Testis (tissue), 3 donors: ENCODE results near the gene SLC34A1. TPM values are rescaled to one million over a fixed set of nuclear protein-coding genes. Genes with fewer than 3 reads are reported as not detected.

ENCODE experiments used
- DNase-seq: peaks from one replicate; pipeline ENCODE4 v3.0.0-alpha.2; 2019
- H3K27ac ChIP-seq, 2 donors: fragments of 200-600 bp; sonication (generic); one replicate each; pipeline ENCODE4 v1.5.1; 2019
- H3K27me3 ChIP-seq: fragments of 200-600 bp; sonication (generic); one replicate; pipeline ENCODE4 v1.5.1; 2019
- H3K36me3 ChIP-seq: fragments of 200-600 bp; sonication (generic); one replicate; pipeline ENCODE4 v1.5.1; 2017; ENCODE audit warnings: low read depth; ENCODE audit errors: missing control alignments
- H3K4me1 ChIP-seq: fragments of 200-600 bp; sonication (generic); one replicate; pipeline ENCODE4 v1.5.1; 2019
- H3K4me3 ChIP-seq, 2 donors: fragments of 200-600 bp; sonication (generic); one replicate each; pipeline ENCODE4 v1.5.1; 2017 to 2019
- H3K9me3 ChIP-seq: fragments of 200-600 bp; sonication (generic); one replicate; pipeline ENCODE4 v1.5.1; 2017
- POLR2A ChIP-seq: fragments of 450-650 bp; IDR thresholded peaks from one replicate; pipeline ENCODE4 v1.6.1; 2017; ENCODE audit warnings: antibody characterized with exemption, mild to moderate bottlenecking, moderate library complexity
- WGBS, 2 donors: methylation state at CpG; one replicate each; pipeline ENCODE4 v1.1.5; 2018; 5-methylcytosine and 5-hydroxymethylcytosine counted together
- intact Hi-C: fragments of 100-400 bp; cut with DNase I; formaldehyde crosslinking; loops from one replicate; pipeline ENCODE4 v1.15.1; 2023; ENCODE audit warnings: low total_unique reads
- polyA plus RNA-seq: library from polyadenylated mRNA; stranded (reverse); fragments of 350-450 nt; fragmentation: Illumina TruSeq; extraction: RNeasy Lipid Tissue Mini Kit (QIAGEN cat#74804); gene quantifications from one replicate; pipeline ENCODE4 v1.2.3, GENCODE V29; 2014; ENCODE audit warnings: low read depth, low replicate concordance; ENCODE audit not compliant: insufficient read depth
- total RNA-seq, 2 donors: library from RNA; depleted of rRNA; stranded (reverse); fragments of >200 nt; gene quantifications; one replicate each; pipeline ENCODE4 v1.2.3, GENCODE V29; 2016
- TF ChIP-seq, protein P1 (sequence below), 3 experiments: fragments of 450-650 bp in 2 of 3; fragments of 200-600 bp in 1 of 3; sonication (generic) in 1 of 3; IDR thresholded peaks; one replicate each; pipeline ENCODE4 v1.5.1; 2016 to 2019; ENCODE audit warnings: antibody characterized with exemption in 3 of 3, mild to moderate bottlenecking in 2 of 3, moderate library complexity in 1 of 3

The SLC34A1 gene
- total and polyA plus RNA-seq, 3 donors from 2014 or later: 0.19 TPM; not detected in 2

DNA sequence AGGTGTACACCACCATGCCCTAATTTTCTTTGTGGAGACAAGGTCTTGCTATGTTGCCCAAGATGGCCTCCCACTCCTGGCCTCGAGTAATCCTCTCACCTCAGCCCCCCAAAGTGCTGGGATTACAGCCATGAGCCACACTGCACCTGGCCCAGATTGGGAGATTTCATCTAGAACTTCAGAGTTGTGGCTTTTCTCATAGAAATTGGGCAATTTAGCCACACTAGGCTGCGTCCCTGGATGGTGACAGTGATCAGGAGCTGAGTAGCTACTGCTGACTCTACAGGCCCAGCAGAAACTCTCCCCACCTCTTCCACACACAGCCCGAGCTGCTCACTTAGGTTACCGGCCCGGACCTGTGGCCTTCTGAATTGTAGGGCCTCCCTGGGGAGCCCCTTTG is 8.5 kb downstream of the SLC34A1 start:
- Histone ChIP-seq H3K27me3 (no peaks in the 10 kb centered on the region), H3K36me3 (no peaks in the 10 kb centered on the region), H3K4me1 (no peaks in the 10 kb centered on the region), H3K9me3 (no peaks in the 10 kb centered on the region), H3K27ac (no peak overlapping the region), H3K4me3 (no peak overlapping the region)
- TF ChIP-seq, protein P1, sequence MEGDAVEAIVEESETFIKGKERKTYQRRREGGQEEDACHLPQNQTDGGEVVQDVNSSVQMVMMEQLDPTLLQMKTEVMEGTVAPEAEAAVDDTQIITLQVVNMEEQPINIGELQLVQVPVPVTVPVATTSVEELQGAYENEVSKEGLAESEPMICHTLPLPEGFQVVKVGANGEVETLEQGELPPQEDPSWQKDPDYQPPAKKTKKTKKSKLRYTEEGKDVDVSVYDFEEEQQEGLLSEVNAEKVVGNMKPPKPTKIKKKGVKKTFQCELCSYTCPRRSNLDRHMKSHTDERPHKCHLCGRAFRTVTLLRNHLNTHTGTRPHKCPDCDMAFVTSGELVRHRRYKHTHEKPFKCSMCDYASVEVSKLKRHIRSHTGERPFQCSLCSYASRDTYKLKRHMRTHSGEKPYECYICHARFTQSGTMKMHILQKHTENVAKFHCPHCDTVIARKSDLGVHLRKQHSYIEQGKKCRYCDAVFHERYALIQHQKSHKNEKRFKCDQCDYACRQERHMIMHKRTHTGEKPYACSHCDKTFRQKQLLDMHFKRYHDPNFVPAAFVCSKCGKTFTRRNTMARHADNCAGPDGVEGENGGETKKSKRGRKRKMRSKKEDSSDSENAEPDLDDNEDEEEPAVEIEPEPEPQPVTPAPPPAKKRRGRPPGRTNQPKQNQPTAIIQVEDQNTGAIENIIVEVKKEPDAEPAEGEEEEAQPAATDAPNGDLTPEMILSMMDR (IDR thresholded peaks at IDR 0.05): no peak
- TF ChIP-seq POLR2A: no peak
- intact Hi-C loops: loop anchor here (10.0 kb wide), 1 partner anchor 112 kb away; the partner anchor contains the start of gene DOK3
- no peak for DNase-seq
- WGBS, 2 donors: 91% methylated on average over 4 to 5 of the region's 5 CpGs

DNA sequence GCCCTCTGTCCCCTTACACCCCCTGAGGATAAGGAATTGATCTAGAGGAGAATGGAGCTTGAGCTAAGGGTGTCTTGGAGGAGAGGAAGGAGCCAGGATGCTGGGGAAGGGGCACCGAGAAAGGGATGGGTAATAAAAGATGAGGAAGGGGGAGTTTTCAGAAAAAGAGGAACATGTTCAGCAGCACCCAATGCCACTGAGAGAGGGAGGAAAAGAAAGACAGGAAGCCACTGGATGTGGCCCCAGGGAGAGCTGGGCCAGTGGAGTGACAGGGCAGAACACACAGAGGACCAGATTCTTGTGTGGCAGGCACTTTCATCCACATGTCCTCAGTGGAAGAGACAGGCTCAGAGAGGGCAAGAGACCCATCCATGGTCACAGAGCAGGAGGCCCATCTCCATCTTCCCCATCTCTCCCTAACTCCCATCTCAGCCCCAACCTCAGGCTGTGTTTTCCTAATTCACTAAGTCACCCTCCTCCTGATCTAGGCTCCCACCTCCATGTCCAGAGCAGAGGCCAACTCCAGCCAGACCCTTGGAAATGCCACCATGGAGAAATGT is 9.1 kb downstream of the SLC34A1 start:
- no peak for DNase-seq
- TF ChIP-seq, protein P1 (IDR thresholded peaks at IDR 0.05): no peak
- TF ChIP-seq POLR2A: no peak
- no peaks in the 10 kb centered on the region for H3K4me1 ChIP-seq
- no peaks in the 10 kb centered on the region for H3K36me3 ChIP-seq
- intact Hi-C loops: loop anchor here (10.0 kb wide), 1 partner anchor 112 kb away; the partner anchor contains the start of gene DOK3
- no peak overlapping the region for H3K27ac ChIP-seq
- WGBS, 2 donors: 81 to 86% methylated on average over 1 of the region's 1 CpG
- H3K27me3 ChIP-seq: no peaks in the 10 kb centered on the region
- H3K4me3 ChIP-seq: no peak overlapping the region
- H3K9me3 ChIP-seq: no peaks in the 10 kb centered on the region

DNA sequence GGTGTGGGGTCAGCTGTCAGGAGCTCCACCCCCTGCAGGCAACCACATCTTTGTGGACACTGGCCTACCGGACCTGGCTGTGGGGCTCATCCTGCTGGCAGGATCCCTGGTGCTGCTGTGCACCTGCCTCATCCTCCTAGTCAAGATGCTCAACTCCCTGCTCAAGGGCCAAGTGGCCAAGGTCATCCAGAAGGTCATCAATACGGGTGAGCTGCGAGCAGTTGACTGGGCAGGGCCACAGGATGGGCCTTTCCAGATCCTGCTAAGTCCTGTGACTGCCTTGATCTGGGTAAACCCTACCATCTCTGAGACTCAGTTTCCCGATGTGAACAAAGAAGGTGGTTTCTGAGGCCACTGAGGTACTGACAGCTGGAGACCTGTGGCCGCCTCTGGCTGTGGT is 9.8 kb downstream of the SLC34A1 start:
- H3K36me3 ChIP-seq: no peaks in the 10 kb centered on the region
- H3K4me3 ChIP-seq: no peak overlapping the region
- no peak for DNase-seq
- H3K4me1 ChIP-seq: no peaks in the 10 kb centered on the region
- intact Hi-C loops: loop anchor here (10.0 kb wide), 1 partner anchor 111 kb away; the partner anchor contains the start of gene DOK3
- H3K27me3 ChIP-seq: no peaks in the 10 kb centered on the region
- WGBS, 2 donors: 77 to 90% methylated on average over 2 to 5 of the region's 5 CpGs
- no peak for TF ChIP-seq POLR2A
- TF ChIP-seq, protein P1 (IDR thresholded peaks at IDR 0.05): no peak
- H3K27ac ChIP-seq: no peak overlapping the region
- H3K9me3 ChIP-seq: no peaks in the 10 kb centered on the region

DNA sequence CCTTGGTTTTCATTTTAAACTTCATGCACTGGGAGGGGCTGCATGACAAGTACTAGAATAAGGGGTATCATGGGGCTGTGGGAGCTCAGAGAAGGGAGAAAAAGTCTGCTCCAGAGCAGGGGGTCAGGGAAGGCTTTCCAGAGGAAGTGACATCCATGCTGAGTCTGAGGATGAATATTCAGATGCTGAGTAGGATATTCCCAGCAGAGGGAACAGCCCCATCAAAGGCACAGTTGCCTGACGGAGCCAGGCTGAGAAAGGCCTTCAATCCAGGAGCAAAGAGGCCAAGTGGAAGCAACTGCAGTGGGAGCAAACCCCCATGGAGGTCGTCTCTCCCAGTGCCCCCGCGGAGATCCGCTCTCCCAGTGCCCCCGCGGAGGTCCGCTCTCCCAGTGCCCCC is 11.8 kb downstream of the SLC34A1 start:
- 51 to 65% methylated on average over 6 to 8 of the region's 8 CpGs for WGBS, 2 donors
- H3K9me3 ChIP-seq: no peaks in the 10 kb centered on the region
- H3K27ac ChIP-seq: no peak overlapping the region
- no peaks in the 10 kb centered on the region for H3K27me3 ChIP-seq
- no peaks in the 10 kb centered on the region for H3K36me3 ChIP-seq
- no peak overlapping the region for H3K4me3 ChIP-seq
- H3K4me1 ChIP-seq: no peaks in the 10 kb centered on the region
- DNase-seq: no peak
- intact Hi-C loops: loop anchor here (10.0 kb wide), 1 partner anchor 109 kb away; the partner anchor contains the start of gene DOK3
- TF ChIP-seq, protein P1 (IDR thresholded peaks at IDR 0.05): no peak
- TF ChIP-seq POLR2A: no peak

DNA sequence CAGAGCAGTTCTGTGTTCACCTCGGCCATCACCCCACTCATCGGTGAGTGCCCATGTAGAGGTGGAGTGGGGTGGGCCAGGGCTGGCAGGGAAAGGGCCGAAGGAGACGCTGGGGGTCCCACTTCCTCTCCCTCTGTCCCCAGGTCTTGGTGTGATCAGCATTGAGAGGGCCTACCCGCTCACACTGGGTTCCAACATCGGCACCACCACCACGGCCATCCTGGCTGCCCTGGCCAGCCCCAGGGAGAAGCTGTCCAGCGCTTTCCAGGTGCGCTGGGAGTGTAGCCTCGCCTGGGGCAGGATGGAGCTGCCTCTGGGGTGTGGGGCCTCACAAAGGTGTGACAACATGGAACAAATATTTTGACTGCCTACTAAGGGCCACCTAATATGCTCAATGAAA is 12.6 kb downstream of the SLC34A1 start:
- intact Hi-C loops: loop anchor here (10.0 kb wide), 1 partner anchor 108 kb away; the partner anchor contains the start of gene DOK3
- Histone ChIP-seq H3K36me3 (no peaks in the 10 kb centered on the region), H3K9me3 (no peaks in the 10 kb centered on the region), H3K4me1 (no peaks in the 10 kb centered on the region), H3K27ac (no peak overlapping the region), H3K4me3 (no peak overlapping the region), H3K27me3 (no peaks in the 10 kb centered on the region)
- TF ChIP-seq POLR2A: no peak
- TF ChIP-seq, protein P1 (IDR thresholded peaks at IDR 0.05): no peak
- WGBS, 2 donors: 87 to 90% methylated on average over 9 to 10 of the region's 10 CpGs
- no peak for DNase-seq
